ENCODE measurements around the gene FZD10.

Gene FZD10

DNA sequence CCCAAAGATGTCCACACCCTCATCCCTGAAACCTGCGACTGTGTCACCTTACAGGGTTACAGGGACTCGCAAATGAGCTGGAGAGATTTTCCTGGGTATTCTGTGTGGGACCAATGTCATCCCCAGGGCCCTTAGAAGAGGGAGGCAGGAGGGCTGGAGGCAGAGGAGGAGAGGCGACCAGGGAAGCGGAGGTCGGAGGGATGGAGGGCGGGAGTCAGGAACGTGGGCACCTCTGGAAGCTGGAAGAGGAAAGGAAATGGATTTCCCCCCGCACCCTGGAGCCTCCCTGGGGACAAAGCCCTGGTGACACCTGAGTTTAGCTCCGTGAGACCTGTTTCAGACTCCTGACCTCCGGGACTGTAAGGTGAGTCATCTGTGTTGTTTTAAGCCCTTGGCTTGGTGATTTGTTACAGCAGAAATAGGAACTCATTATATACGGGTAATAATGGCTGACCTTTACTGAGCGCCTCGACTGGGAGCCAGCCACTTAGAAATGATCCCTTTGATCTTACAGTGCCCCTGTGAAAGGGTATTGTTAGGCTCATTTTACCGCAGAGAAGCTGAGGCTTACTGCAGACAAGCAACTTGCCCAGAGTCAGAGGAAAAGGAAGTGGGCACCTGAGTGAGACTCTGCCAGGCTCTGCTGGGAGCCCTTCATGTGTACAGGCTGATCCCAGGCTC lies 29.3 kb upstream of the FZD10 start:
- no peak for DNase-seq

DNA sequence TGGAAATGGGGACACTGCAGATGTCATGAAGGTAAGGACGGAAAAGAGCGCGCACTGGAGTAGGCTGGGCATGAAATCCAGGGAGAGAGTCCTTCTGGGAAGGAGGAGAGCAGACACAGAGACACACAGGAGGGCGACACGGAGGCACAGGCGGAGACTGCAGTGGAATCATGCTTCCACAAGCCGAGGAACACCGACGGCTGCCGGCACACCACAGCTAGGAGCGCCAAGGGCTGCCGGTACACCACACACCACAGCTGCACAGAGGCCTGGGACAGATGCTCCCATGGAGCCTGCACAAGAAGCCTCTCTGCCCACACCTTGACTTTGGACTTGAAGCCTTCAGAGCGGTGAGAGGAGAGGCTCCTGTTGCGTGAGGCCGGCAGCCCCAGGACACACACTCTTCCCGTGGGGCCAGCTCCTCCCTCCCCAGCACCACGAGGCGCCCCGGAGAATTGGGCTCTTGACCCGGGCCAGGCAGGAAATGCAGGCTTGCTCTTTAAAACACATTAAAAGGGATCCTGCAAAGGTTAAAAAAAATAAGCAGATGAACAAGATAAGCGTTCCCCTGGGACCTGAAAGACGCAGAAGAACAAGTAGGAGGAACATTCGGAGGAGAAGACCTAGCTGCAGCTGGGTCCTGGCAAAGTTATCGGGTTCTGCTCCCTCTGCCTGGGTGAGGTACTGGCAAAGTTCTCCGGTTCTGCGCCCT lies 28.3 kb upstream of the FZD10 start:
- DNase-seq, result no peak

DNA sequence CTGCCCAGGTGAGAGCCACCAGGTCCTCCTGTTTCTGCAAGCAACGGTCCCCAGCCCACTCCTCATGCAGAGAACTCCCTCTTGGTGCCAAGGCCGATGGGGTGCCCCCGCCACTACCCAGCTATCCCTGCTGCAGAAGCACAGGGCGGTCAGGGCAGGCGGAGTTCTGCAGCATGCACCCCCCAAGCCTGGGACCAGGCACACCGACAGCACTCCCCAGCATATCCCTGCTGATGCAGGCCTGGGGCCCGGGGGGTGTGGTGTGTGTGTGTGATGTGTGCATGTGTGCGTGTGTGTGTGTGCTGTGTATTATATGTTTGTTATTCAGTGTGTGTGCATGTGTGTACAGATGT lies 27.7 kb upstream of the FZD10 start:
- DNase-seq, result no peak

DNA sequence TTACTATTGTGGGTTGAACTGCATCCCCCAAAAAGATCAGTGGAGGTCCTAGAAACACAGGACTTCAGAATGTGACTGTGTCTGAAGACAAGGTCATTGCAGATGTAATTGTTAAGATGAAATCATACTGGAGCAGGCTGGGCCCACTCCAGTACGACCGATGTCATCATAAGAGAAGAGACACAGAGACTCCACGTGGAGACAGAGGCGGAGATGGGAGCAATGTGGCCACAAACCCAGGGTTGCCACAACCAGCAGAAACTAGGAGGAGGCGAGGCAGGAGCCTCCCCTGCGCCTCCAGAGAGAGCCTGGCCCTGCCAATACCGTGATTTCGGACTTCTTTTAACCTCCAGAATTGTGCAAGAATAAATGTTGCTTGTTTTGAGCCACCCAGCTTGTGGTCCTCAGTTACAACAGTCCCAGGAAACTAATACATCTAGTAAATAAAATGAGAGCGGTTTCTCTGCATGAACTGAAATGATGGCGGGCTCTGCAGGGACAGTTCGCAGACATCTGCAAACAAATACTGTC lies 25.7 kb upstream of the FZD10 start:
- no peak for DNase-seq

DNA sequence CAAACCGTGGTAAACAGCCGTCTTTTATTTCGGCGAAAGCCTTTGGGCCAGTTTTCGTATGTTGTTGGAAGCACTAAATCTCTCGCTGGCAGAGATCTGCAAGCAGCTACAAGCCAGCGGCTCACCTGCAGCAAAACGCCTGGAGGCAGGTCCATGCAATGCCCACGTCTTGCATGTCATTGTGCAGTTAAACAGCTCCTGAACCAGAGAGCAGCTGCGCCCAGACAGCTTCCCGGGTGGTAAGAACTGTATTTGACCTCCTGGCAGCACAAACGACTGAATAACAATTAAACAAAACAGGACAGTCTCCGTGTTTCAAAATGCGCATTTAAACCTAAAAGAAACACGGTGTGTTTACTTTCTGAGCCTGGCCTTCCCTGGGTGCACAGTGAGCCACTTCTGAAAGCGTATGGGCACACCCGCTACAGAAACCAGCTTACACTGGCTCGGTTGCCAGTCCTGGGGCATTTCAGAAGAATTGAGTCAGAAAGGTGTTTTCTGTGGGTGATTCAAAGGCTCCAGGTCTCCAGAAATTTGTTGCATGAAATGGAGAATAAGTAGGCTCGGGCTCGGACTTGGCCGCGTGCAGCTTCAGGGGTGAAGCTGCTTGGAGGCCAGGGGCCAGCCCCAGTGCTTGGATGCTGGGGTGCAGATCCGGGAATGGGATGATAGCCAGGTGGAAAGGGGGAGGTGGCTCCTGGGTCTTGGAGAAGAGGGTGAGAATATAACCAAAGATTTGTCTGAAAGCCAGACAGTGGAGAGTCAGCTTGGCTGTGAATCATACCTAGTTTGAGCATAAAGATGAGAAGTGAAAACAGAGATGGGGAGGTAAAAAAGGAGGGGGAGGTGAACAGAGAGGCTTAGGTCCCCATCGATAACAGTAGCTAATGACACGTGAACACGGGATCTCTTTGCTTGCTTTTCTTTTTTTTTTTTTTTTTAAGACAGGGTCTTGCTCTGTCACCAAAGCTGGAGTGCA lies 24.9 kb upstream of the FZD10 start:
- no peak for DNase-seq

DNA sequence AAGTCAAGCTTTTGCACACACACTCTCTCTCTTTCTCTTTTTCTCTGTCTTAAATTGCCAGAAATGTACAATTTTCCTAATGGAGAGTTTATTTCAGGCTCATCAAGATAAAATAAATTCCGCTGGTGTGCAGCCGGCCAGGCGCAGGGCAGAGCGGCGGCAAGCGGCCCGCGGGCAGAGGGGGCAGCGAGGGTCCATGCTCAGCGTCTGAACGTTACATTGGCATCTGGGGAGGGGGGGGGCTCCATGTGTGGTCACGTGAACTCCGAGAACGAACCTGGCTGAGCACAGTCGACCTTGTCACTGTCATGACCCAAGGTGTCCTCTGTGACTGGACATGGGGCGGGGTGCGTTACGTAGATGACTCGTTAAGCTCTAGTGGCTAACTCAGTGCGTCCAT lies 23.8 kb upstream of the FZD10 start:
- DNase-seq, result no peak

DNA sequence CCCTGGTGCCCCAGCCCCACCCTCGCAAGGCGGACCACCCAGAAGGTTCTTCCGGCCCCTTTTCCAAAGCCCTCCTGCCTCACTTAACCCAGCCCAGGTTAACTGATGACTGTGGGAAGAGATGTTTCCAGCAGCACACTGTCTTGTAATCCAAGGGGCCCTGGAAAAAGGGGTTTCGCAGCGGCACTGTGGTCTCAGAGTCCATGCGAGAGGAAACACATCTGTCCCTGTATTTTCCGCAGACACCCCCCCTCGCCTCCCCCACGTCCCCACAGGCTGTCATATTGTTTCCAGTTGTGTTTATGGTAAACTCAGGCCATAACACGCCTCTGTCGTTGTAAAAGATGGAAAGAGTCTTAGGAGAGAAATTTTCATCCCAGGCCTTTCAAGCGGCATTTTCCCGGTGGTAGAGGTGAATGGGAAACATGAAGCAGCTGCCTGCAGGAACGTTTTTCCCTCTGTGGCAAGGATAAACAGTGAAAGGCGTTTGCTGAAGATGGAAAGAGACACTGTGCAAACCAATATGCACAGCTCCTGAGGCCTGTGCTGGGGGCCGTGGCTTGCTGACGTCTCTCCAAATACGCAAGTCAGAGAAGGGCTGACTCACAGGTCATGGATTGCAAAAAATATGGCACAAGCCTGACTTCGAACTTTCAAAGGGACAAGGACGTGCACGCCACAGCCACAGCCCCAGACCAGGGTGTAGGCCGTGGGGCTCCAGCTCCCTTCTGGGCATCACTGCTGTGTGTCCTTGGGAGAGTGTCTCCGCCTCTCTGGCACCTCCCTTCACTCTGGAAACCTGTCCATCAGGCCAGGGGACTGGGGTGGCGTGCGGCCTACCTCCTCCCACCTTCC lies 22.5 kb upstream of the FZD10 start:
- no peak for DNase-seq

DNA sequence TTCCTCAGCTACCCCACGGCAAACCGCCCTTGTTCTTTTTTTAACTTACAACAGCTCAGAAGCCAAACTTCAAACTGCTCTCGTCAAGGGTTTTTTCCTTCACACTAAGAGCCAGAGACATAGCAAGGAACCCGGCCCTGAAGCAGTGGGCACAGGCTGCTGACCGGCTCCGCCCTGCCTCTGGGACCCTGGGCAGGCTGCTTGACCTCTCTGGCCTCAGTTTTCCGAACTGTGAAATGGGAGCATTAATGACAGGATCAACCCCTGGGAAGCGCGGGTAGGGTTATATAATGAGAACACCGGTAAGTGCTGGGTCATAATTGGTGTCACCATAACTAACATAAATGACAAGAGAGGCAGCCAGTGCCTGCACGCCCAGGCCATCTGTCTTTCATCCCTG lies 21.2 kb upstream of the FZD10 start:
- no peak for DNase-seq

DNA sequence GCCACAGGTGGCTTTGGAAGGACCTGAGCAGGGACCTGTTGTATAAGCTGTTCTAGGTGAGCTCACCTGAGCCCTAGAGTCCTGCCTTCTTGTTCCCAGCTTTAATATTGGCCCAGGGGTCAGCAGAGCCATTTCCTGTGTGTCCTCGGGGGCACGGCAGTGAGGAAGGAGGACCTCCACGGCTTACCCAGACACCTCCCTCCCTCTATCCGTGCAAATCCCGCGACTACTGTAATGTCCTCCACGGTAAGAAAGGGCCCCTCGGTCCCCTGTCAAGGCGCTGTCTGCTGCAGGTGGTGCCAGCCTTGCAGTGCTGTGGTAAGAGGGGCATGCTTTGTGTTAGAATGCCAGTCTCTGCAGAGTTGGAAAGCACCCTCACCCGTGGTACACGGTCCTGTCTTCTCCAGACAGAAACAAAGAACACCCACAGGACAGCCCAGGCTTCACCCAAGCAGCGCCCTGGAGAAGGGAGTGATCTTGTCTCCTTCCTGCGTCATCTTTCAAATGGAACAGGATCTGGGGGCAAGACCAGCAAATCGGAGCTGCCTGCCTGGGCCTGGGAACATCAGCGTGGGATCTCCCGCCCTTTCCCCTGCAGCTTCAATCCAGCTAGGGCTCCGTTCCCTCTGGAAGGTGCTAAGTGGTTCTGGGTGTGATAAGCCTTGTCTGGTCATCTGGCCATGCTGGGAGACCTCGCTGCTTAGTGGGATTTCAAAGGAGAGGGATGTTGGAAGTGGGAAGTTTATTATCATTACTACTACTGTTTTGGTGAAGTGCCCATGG lies 20.2 kb upstream of the FZD10 start:
- no peak for DNase-seq

DNA sequence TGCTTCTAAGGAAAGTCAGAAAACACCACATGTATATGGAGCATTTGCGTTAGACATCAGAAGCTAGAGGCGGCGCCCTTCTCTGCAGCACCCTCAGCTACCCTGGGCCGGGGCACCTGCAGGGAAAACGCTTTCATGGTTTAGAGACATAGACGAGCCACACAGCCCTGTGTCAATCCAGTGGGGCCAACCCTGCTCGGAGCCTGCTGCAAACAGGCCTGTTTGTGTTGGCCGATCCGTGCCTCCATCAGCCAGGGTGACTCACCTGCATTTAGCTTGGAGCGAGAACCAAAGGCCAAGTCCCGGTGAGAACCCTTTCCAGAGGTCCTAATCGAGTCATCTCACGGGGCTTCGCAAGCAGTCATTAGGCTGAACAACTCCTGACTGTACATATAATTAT lies 19.5 kb upstream of the FZD10 start:
- no peak for DNase-seq

DNA sequence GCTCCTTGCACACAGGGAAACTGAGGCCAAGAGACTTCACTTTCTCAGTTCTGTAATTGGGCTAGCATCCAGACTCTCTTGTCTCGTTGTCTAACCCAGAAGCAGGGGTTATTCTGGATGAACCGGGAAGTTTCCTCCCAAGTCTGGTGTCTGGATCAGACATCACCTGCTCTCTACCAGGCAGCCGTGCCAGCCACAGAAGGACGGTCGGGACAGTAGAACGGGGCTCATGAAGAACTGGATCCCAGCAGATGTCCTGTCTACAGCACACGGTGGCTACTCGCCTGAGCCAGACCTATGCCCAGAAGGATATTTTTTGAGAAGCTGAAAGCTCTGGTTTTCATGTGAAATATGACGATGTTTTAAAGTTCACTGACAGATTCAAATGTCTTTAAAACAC lies 19.1 kb upstream of the FZD10 start:
- DNase-seq, result no peak

DNA sequence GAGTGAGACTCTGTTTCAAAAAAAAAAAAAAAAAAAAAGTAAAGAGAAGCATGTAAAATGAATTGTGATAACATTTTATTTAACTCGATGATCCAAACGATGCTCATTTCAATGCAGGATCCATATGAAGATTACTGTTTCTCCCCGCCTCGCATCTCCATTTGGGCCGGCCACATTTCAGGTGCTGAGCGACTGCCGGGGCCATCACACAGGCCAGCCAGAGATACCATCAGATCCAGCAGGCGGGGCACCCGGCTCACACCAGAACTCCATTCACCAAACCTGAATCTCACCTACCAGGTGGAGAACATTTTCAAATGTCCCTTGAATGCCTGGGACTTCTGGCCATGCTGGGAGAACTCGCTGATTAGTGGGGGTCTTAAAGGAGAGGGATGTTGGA lies 18.0 kb upstream of the FZD10 start:
- no peak for DNase-seq

DNA sequence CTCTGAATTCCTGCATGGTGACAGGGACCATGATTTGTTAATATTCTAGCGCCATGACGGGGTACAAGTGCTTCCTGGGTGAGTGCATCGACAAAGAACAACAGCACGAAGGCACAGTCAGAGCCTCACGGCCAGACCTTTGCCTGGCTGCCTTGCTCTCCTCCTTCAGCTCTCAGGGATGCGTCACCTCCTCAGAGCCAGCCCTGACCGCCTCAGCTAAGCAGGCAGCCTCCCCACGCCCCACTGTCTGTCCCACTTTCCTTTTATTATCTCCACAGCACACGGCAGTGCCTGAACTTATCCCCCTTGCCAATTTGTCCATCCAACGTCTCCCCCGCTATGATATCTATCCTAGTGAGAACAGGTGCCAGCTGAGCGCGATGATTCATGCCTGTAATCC lies 16.5 kb upstream of the FZD10 start:
- DNase-seq, result no peak

DNA sequence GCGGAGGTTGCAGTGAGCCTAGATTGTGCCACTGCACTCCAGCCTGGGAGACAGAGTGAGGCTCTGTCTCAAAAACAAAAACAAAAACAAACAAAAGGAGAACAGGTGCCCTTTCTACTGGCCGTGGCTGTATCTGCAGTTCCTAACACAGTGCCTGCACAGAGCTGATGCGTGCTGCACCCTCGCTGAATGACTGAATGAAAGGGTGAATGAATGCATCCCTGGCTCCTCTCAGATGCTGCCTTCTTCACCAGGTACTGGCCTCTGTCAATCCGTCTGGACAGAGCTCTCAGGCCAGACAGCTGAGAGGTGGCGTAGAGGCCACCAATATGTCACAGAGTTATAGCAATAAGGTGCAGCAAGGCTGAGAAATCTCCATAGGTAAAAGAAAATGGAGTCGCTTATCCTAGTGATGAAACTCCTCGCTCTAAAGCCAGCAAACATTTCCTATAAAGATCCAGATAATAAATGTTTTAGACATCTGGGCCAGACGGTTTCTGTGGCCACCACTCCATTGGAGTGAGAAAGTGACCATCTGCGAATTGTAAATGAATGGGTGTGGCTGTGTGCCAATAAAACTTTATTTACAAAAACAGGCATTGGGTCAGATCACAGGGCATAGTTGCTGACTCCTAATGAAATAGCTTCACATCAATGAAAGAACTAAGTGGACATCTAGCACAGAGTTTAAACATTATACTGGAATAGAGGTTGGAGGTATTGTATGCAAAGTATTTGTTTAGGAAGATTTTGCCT lies 15.9 kb upstream of the FZD10 start:
- no peak for DNase-seq

DNA sequence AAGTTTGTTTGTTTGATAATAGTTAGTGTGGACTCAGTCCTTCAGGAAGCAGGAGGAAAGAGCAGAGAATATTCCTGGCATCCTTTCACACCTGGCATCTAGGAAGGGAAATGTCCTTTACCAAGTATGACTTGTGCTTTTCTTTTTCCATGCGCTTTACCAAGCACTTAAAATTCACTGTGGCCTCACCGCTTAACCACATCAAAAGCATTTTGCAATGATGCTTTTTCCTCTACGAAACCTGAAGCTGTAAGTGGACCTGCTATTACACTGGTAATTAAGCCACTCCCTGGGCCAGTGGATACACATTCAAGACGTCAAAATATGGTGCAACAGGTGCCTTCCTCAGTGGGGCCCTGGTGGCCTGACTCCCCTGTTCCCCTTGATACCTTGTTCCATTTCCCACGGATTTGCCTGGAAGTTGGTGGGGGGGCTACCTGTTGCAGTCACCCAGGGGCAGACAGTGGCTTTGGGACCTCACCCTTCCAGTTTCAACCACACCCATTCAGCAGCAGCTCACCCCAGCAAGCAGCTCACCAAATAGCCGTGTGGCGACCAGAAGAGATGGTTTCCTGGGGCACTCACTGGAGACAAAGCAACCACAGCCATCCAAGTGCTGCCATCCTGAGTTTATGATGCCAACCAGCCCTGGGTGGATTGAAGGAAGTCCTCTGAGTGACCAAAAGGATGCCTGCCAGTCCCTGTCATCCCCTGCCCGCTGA lies 14.2 kb upstream of the FZD10 start:
- no peak for DNase-seq

DNA sequence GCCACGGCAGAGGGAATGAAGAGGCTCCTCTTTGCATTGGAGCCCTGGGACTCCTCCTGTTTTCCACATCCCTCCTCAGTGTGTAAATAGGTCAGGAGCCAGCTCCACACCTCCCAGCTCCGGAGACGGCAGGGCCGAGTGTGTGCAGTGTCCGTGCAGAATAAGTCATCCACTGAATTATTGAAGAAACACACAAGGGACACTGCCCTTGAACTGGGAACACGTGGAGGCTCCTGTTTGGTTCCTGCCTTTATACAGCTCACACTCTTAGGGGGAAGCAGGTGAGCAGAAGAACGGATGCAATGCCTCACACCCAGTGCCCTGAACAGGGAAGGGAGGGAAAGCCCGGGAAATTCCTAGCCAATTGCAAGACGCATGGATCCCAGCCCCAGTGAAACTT lies 10.4 kb upstream of the FZD10 start:
- DNase-seq, result no peak

DNA sequence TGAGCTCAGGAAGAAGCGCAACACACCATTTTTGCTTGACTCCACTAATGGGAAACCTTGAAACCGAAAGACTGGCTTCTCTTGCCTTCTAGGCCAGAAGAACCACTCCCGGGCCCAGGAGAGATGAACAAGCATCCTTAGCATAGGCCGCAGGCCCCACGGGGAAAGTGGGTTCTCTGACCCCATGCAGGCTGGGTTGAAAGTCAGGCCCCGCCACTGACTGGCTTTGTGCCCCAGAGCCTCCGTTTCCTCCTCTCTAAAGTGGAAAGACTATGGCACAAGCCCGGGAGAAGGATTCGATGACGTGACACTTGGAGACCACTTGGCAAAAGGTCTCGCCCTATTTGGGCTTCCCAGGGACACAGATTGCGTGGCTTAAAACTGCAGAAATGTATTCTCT lies 9.9 kb upstream of the FZD10 start:
- DNase-seq, result no peak

DNA sequence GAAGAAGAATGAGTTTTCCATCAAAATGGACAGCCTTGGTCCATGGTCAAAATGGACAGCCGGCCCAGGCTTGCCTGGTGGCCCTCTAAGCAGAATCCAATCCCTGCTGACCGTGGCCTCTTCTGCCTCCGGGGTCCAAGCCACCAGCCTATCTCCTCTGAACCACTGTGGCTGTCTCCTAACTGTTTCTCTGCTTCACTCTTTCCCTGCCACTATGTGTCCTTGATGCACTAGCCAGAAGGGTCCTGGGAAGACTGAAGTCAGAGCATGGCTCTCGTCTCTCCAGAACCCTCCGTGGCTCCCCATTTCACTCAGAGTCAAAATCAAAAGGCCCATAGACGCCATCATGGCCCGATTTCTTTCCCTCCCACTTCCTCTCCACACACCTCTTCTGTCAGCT lies 8.5 kb upstream of the FZD10 start:
- no peak for DNase-seq

DNA sequence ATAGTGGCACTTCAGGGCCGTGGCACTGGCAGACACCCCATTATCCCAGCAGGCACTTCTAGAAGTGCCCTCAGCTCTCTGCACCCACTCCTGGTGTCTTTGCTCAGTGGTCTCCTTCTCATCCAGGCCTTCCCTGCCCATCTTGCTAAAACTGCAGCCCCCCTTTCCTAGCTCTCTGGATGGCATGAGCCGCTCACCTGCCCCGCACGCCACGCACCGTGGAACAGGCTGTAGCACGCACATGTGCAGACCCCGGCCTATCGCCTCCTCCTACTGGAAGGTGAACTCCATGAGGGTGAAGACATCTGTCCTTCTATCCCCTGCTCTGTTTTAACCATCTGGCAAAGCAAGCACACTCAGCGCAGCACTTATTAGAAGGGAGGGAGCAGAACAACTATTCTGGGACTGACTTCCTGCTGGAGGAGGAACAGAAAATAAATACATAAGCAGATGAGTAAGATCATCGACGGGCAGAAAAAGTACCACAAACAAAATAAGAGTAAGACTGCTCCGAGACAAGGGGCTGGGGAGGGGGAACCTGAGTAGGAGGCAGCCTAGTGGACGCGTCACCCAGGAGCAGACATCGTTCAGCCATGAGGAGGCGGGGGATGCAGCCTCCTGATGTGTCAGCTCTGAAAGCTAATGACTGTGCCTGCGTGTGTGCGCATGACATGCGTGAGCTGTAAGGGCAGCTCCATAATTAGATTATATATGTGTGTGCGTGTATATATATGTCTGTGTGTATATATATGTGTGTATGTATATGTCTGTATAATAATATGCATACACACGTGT lies 7.8 kb upstream of the FZD10 start:
- DNase-seq, result no peak

All from CD4-positive, alpha-beta T cell treated with Interleukin-12 subunit alpha and Interleukin-12 subunit beta, for 1 hour (primary cell).